K562 (cell line): ENCODE results near the gene PPA1. TPM values are rescaled to one million over a fixed set of nuclear protein-coding genes. Genes with fewer than 3 reads are reported as not detected.
A peak's percentile ranks its signal among the peaks of the same experiment; 100 is the strongest.

Experiments
- IFI16 ChIP-seq: fragments of 250-450 bp; sonication (Bioruptor Pico); IDR thresholded peaks from 2 replicates; pipeline ENCODE4 v2.1.2; 2022; ENCODE audit warnings: mild to moderate bottlenecking, inconsistent platforms
- NUFIP1 ChIP-seq: fragments of 450-650 bp; IDR thresholded peaks from 2 replicates; pipeline ENCODE4 v1.6.1; 2018; ENCODE audit not compliant: partially characterized antibody
- SIN3A ChIP-seq, 2 experiments: fragments of 150-350 bp in 1 of 2; IDR thresholded peaks; 2 replicates each; pipeline ENCODE4 v1.6.1; 2011 to 2016; ENCODE audit warnings: borderline replicate concordance in 2 of 2, low read depth in 2 of 2, low read length in 2 of 2, mild to moderate bottlenecking in 2 of 2, moderate library complexity in 2 of 2; ENCODE audit not compliant: control insufficient read depth in 1 of 2
- SMARCA4 ChIP-seq: fragments of 450-650 bp; IDR thresholded peaks from 2 replicates; pipeline ENCODE4 v1.6.1; 2016
- SMARCC2 ChIP-seq: fragments of 450-650 bp; IDR thresholded peaks from 2 replicates; pipeline ENCODE4 v1.6.1; 2017; ENCODE audit warnings: antibody characterized with exemption, moderate library complexity, mild to moderate bottlenecking, low read depth
- ZNF316 ChIP-seq: fragments of 450-650 bp; IDR thresholded peaks from 2 replicates; pipeline ENCODE4 v1.6.1; 2016
- polyA plus RNA-seq, 8 experiments: library from polyadenylated mRNA; depleted of rRNA in 4 of 8; stranded (reverse) in 5 of 8; unstranded in 3 of 8; fragments of >200 nt; fragmentation: Nextera tagmentation in 2 of 8; fragmentation: Illumina TruSeq in 1 of 8; extraction: Ambion mirVana in 2 of 8; extraction: Trizol in 1 of 8; gene quantifications; 2 replicates each; pipeline versions ENCODE4 v1.2.1 to v1.2.3, GENCODE V29; 2011 to 2014; ENCODE audit warnings: inconsistent platforms in 1 of 8, missing spikeins in 1 of 8
- total RNA-seq, 7 experiments: library from RNA; depleted of rRNA in 6 of 7; stranded (reverse); fragments of >200 nt in 6 of 7; fragmentation: Illumina TruSeq in 2 of 7; extraction: Trizol in 2 of 7; gene quantifications; 2 replicates each; pipeline versions ENCODE4 v1.2.1 to v1.2.3, GENCODE V29; 2011 to 2021; ENCODE audit warnings: low replicate concordance in 1 of 7
- TF ChIP-seq, protein P1 (sequence below), 2 experiments: fragments of 450-650 bp; formaldehyde crosslinking in 1 of 2; IDR thresholded peaks; 2 replicates each; pipeline versions ENCODE4 v1.4.0 to v1.6.1; 2014 to 2020; ENCODE audit warnings: mild to moderate bottlenecking in 2 of 2, borderline replicate concordance in 1 of 2, low read depth in 1 of 2
- TF ChIP-seq, protein P2 (sequence below): fragments of 250-450 bp; sonication (Bioruptor Pico); IDR thresholded peaks from 2 replicates; pipeline ENCODE4 v1.8.0; 2022; ENCODE audit warnings: inconsistent platforms
- TF ChIP-seq, protein P3 (sequence below): sonication (generic); formaldehyde crosslinking; IDR thresholded peaks from 2 replicates; pipeline ENCODE4 v1.8.0; 2022; ENCODE audit warnings: missing genetic modification reagents, mild to moderate bottlenecking, moderate library complexity, borderline replicate concordance
- TF ChIP-seq, protein P4 (sequence below), 3 experiments: fragments of 200-800 bp in 1 of 3; fragments of 250-450 bp in 1 of 3; fragments of 450-650 bp in 1 of 3; sonication (Bioruptor Pico) in 1 of 3; sonication (Bioruptor generic) in 1 of 3; formaldehyde crosslinking in 1 of 3; IDR thresholded peaks; 2 replicates each; pipeline versions ENCODE4 v1.6.1 to v1.8.0; 2016 to 2022; ENCODE audit warnings: mild to moderate bottlenecking in 2 of 3, missing genetic modification characterization in 2 of 3, missing compliant biosample characterization in 1 of 3, moderate library complexity in 1 of 3

Gene PPA1
- total and polyA plus RNA-seq, 9 of the 15 experiments (the other 6 are each of a cell fraction or from before 2014, with no cell fraction given) = 301 to 635 (median 471) TPM

DNA sequence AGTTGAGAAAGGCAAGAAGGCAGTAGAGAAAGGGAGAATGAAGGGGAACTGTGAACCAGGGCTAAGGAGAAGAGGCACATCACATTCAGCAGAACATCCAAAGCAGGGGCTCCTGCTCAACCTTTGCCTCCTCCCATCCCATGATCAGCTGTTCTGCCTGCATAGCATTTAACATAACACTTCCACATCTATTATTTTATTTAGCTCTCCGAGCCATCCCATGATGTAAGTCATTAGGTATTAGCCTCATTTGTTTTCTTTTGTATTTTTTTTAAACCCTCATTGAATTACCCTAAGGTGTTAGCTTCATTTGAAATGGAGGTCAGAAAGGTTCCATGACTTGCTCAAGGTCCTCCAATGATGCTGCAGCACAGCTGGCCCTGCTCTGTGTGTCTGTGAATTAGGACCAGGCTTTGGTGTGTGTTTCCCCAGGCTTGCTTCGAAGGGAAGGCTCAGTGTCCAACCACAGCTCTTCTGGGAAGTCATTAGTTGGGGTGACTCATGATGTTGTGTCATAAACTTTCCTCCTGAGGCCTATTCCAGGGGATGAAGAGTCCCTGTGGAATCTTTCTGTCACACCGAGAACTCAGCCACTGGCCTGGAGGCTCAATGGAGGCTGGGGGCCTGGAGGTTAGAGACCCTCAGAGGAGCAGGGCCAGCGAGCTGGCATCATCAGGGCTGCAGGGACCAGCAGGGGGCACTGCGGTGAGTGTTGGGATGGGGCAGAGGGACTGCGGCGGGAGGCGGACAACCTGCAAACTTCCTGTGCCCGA, 34.1 kb upstream of the PPA1 start (continued):
- TF ChIP-seq, protein P1, sequence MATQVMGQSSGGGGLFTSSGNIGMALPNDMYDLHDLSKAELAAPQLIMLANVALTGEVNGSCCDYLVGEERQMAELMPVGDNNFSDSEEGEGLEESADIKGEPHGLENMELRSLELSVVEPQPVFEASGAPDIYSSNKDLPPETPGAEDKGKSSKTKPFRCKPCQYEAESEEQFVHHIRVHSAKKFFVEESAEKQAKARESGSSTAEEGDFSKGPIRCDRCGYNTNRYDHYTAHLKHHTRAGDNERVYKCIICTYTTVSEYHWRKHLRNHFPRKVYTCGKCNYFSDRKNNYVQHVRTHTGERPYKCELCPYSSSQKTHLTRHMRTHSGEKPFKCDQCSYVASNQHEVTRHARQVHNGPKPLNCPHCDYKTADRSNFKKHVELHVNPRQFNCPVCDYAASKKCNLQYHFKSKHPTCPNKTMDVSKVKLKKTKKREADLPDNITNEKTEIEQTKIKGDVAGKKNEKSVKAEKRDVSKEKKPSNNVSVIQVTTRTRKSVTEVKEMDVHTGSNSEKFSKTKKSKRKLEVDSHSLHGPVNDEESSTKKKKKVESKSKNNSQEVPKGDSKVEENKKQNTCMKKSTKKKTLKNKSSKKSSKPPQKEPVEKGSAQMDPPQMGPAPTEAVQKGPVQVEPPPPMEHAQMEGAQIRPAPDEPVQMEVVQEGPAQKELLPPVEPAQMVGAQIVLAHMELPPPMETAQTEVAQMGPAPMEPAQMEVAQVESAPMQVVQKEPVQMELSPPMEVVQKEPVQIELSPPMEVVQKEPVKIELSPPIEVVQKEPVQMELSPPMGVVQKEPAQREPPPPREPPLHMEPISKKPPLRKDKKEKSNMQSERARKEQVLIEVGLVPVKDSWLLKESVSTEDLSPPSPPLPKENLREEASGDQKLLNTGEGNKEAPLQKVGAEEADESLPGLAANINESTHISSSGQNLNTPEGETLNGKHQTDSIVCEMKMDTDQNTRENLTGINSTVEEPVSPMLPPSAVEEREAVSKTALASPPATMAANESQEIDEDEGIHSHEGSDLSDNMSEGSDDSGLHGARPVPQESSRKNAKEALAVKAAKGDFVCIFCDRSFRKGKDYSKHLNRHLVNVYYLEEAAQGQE (IDR thresholded peaks at IDR 0.05; ENCODE audit: borderline replicate concordance) = no peak; the same call in 1 of the 2 replicates
- TF ChIP-seq, protein P1 (CRISPR knock-in tag; IDR thresholded peaks at IDR 0.05; ENCODE audit: low read depth) = no peak
- TF ChIP-seq SMARCA4 (peak; percentile 29; the same call in 1 of the 2 replicates), IFI16 (CRISPR knock-in tag) (no peak), ZNF316 (no peak), SIN3A (IDR thresholded peaks at IDR 0.05; ENCODE audit: borderline replicate concordance in 2 of 2, control insufficient read depth in 1 of 2, low read depth in 2 of 2, low read length in 2 of 2) (no peak), SMARCC2 (no peak), NUFIP1 (no peak)
- TF ChIP-seq, protein P2, sequence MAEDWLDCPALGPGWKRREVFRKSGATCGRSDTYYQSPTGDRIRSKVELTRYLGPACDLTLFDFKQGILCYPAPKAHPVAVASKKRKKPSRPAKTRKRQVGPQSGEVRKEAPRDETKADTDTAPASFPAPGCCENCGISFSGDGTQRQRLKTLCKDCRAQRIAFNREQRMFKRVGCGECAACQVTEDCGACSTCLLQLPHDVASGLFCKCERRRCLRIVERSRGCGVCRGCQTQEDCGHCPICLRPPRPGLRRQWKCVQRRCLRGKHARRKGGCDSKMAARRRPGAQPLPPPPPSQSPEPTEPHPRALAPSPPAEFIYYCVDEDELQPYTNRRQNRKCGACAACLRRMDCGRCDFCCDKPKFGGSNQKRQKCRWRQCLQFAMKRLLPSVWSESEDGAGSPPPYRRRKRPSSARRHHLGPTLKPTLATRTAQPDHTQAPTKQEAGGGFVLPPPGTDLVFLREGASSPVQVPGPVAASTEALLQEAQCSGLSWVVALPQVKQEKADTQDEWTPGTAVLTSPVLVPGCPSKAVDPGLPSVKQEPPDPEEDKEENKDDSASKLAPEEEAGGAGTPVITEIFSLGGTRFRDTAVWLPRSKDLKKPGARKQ (CRISPR knock-in tag) = no peak
- TF ChIP-seq, protein P3, sequence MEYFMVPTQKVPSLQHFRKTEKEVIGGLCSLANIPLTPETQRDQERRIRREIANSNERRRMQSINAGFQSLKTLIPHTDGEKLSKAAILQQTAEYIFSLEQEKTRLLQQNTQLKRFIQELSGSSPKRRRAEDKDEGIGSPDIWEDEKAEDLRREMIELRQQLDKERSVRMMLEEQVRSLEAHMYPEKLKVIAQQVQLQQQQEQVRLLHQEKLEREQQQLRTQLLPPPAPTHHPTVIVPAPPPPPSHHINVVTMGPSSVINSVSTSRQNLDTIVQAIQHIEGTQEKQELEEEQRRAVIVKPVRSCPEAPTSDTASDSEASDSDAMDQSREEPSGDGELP = peak; percentile 43; the same call in 1 of the 2 replicates
- TF ChIP-seq, protein P4, sequence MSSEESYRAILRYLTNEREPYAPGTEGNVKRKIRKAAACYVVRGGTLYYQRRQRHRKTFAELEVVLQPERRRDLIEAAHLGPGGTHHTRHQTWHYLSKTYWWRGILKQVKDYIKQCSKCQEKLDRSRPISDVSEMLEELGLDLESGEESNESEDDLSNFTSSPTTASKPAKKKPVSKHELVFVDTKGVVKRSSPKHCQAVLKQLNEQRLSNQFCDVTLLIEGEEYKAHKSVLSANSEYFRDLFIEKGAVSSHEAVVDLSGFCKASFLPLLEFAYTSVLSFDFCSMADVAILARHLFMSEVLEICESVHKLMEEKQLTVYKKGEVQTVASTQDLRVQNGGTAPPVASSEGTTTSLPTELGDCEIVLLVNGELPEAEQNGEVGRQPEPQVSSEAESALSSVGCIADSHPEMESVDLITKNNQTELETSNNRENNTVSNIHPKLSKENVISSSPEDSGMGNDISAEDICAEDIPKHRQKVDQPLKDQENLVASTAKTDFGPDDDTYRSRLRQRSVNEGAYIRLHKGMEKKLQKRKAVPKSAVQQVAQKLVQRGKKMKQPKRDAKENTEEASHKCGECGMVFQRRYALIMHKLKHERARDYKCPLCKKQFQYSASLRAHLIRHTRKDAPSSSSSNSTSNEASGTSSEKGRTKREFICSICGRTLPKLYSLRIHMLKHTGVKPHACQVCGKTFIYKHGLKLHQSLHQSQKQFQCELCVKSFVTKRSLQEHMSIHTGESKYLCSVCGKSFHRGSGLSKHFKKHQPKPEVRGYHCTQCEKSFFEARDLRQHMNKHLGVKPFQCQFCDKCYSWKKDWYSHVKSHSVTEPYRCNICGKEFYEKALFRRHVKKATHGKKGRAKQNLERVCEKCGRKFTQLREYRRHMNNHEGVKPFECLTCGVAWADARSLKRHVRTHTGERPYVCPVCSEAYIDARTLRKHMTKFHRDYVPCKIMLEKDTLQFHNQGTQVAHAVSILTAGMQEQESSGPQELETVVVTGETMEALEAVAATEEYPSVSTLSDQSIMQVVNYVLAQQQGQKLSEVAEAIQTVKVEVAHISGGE (CRISPR knock-in tag; IDR thresholded peaks at IDR 0.05) = peak in 1 of 3 experiments; percentile 31; a peak in 1 of 6 replicates
